Keratinocyte (primary cell): Measurements from ENCODE around the gene CCDC89. TPM values are rescaled to one million over a fixed set of nuclear protein-coding genes. Genes with fewer than 3 reads are reported as not detected.

Experiments used
- DNase-seq: peaks from one replicate; pipeline ENCODE4 v3.0.0-alpha.2; 2011; ENCODE audit warnings: low read depth, missing footprints, low spot score
- FAIRE-seq: peaks from 2 replicates; lab custom pipeline; 2011; peaks lifted over from hg19 to GRCh38; lab: Jason Lieb, UNC
- H2AFZ ChIP-seq: 2 replicates; pipeline ENCODE4 v1.6.0; 2012; ENCODE audit warnings: low read length, control low read depth, inconsistent platforms; ENCODE audit not compliant: control insufficient read depth
- H3K27ac ChIP-seq: 2 replicates; pipeline ENCODE4 v1.5.1; 2011; ENCODE audit warnings: low read length; ENCODE audit not compliant: control insufficient read depth, insufficient read depth
- H3K27me3 ChIP-seq: 3 replicates; pipeline ENCODE4 v1.6.0; 2011; ENCODE audit warnings: low read length; ENCODE audit not compliant: control insufficient read depth, insufficient read depth; ENCODE audit errors: extremely low read depth
- H3K36me3 ChIP-seq, 2 experiments: 2 replicates in 1 of 2; 3 replicates in 1 of 2; pipeline ENCODE4 v1.5.1; 2011; ENCODE audit warnings: low read length in 2 of 2, mild to moderate bottlenecking in 1 of 2; ENCODE audit not compliant: control insufficient read depth in 2 of 2, insufficient read depth in 2 of 2; ENCODE audit errors: extremely low read depth in 1 of 2
- H3K4me1 ChIP-seq: 3 replicates; pipeline ENCODE4 v1.5.1; 2011; ENCODE audit warnings: low read length; ENCODE audit not compliant: control insufficient read depth, insufficient read depth; ENCODE audit errors: extremely low read depth
- H3K4me2 ChIP-seq: 3 replicates; pipeline ENCODE4 v1.6.0; 2011; ENCODE audit warnings: low read depth, low read length; ENCODE audit not compliant: control insufficient read depth, insufficient read depth; ENCODE audit errors: extremely low read depth
- H3K4me3 ChIP-seq, 3 experiments: fragments of 200-600 bp in 1 of 3; sonication (generic) in 1 of 3; 2 replicates in 2 of 3; 3 replicates in 1 of 3; pipeline ENCODE4 v1.5.1; 2011 to 2016; ENCODE audit warnings: low read length in 3 of 3, mild to moderate bottlenecking in 3 of 3, control low read depth in 2 of 3, inconsistent platforms in 1 of 3, low read depth in 1 of 3, mixed read lengths in 1 of 3, mixed run types in 1 of 3, moderate library complexity in 1 of 3; ENCODE audit not compliant: control insufficient read depth in 2 of 3, insufficient read depth in 2 of 3; ENCODE audit errors: extremely low read depth in 1 of 3
- H3K79me2 ChIP-seq: 2 replicates; pipeline ENCODE4 v1.6.0; 2012; ENCODE audit warnings: low read length; ENCODE audit not compliant: control insufficient read depth, insufficient read depth
- H3K9ac ChIP-seq: 3 replicates; pipeline ENCODE4 v1.6.0; 2011; ENCODE audit warnings: low read length; ENCODE audit not compliant: control insufficient read depth, insufficient read depth; ENCODE audit errors: extremely low read depth
- H3K9me1 ChIP-seq: 3 replicates; pipeline ENCODE4 v1.6.0; 2011; ENCODE audit warnings: low read length; ENCODE audit not compliant: control insufficient read depth, insufficient read depth; ENCODE audit errors: extremely low read depth
- H3K9me3 ChIP-seq: 2 replicates; pipeline ENCODE4 v1.5.1; 2012; ENCODE audit warnings: low read depth, low read length; ENCODE audit not compliant: control insufficient read depth
- H4K20me1 ChIP-seq: 3 replicates; pipeline ENCODE4 v1.6.0; 2011; ENCODE audit warnings: low read length; ENCODE audit not compliant: control insufficient read depth, insufficient read depth; ENCODE audit errors: extremely low read depth
- EZH2 ChIP-seq: IDR thresholded peaks from one replicate; pipeline ENCODE4 v1.6.1; 2012; ENCODE audit warnings: inconsistent platforms, mild to moderate bottlenecking, low read length, moderate library complexity
- dilution Hi-C: fragments of 300-500 bp; cut with MboI; formaldehyde crosslinking; loops from one replicate; pipeline ENCODE4 v1.7.0; 2020; ENCODE audit warnings: low sequenced_read_pairs; ENCODE audit not compliant: extremely low pct_ligation_motif_present
- polyA plus RNA-seq, 5 experiments: library from polyadenylated mRNA; depleted of rRNA in 3 of 5; stranded (reverse) in 3 of 5; stranded (forward) in 1 of 5; unstranded in 1 of 5; fragments of >200 nt; gene quantifications; 1 replicate in 1 of 5; 2 replicates in 3 of 5; 3 replicates in 1 of 5; pipeline versions ENCODE4 v1.2.1 to v1.2.3, GENCODE V29; 2011 to 2012; ENCODE audit warnings: missing spikeins in 2 of 5, low read depth in 1 of 5, low replicate concordance in 1 of 5
- TF ChIP-seq, protein P1 (sequence below), 3 experiments: IDR thresholded peaks in 1 of 3; conservative IDR thresholded peaks in 1 of 3; optimal IDR thresholded peaks in 1 of 3; 2 replicates in 2 of 3; 3 replicates in 1 of 3; pipeline versions ENCODE3 to v1.5.1; 2011; ENCODE audit warnings: low read length in 3 of 3, mild to moderate bottlenecking in 3 of 3, moderate library complexity in 2 of 3, control low read depth in 1 of 3, inconsistent platforms in 1 of 3; ENCODE audit not compliant: insufficient read depth in 2 of 3; ENCODE audit errors: extremely low read depth in 1 of 3

The CCDC89 gene
- polyA plus RNA-seq, 1 donor (not counting 4 experiments of a cell fraction or from before 2014, with no cell fraction given), result 0.31 TPM

DNA sequence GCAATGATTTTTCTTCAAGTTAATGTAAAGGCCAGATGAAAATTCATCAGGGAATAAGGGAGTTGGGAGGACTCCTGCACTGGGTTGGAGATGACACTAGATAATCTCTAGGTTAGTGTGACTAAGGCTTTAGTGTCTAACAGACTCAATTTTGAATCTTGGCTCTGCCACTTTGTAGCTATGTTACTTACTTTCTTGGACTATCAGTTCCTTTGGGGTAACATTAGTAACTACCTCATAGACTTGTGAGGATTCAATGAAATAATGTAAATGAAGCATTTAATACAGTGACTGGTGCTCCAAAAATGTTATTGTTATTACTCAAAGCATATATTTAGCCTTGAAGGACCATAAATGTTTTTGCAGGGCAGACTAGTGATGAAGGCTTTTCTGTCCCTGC lies 9.6 kb upstream of the CCDC89 start:
- no peak overlapping the region for H3K9ac ChIP-seq
- H3K4me1 ChIP-seq, result no peaks in the 10 kb centered on the region
- no peak overlapping the region for H2AFZ ChIP-seq
- FAIRE-seq (no peak), DNase-seq (no peak)
- no peaks in the 10 kb centered on the region for H3K36me3 ChIP-seq
- H3K27me3 ChIP-seq, result no peaks in the 10 kb centered on the region
- H3K79me2 ChIP-seq, result no peaks in the 10 kb centered on the region
- no peaks in the 10 kb centered on the region for H3K9me1 ChIP-seq
- H3K27ac ChIP-seq, result no peak overlapping the region
- dilution Hi-C loops, result no loop called here
- H3K9me3 ChIP-seq, result no peaks in the 10 kb centered on the region
- no peak for TF ChIP-seq EZH2
- TF ChIP-seq, protein P1, sequence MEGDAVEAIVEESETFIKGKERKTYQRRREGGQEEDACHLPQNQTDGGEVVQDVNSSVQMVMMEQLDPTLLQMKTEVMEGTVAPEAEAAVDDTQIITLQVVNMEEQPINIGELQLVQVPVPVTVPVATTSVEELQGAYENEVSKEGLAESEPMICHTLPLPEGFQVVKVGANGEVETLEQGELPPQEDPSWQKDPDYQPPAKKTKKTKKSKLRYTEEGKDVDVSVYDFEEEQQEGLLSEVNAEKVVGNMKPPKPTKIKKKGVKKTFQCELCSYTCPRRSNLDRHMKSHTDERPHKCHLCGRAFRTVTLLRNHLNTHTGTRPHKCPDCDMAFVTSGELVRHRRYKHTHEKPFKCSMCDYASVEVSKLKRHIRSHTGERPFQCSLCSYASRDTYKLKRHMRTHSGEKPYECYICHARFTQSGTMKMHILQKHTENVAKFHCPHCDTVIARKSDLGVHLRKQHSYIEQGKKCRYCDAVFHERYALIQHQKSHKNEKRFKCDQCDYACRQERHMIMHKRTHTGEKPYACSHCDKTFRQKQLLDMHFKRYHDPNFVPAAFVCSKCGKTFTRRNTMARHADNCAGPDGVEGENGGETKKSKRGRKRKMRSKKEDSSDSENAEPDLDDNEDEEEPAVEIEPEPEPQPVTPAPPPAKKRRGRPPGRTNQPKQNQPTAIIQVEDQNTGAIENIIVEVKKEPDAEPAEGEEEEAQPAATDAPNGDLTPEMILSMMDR (optimal IDR thresholded peaks at IDR 0.05 in 1 of 3, IDR thresholded peaks at IDR 0.05 in 1 of 3, conservative IDR thresholded peaks at IDR 0.05 in 1 of 3; ENCODE audit: extremely low read depth in 1 of 3, insufficient read depth in 2 of 3, low read length in 3 of 3), result no peak
- no peaks in the 10 kb centered on the region for H4K20me1 ChIP-seq
- no peak overlapping the region for H3K4me2 ChIP-seq
- H3K4me3 ChIP-seq, result no peak overlapping the region

- Histone ChIP-seq H3K4me1 (no peaks in the 10 kb centered on the region), H3K27ac (no peak overlapping the region), H3K4me2 (no peak overlapping the region), H2AFZ (no peak overlapping the region), H4K20me1 (no peaks in the 10 kb centered on the region), H3K9ac (no peak overlapping the region), H3K4me3 (no peak overlapping the region), H3K79me2 (no peaks in the 10 kb centered on the region), H3K9me3 (no peaks in the 10 kb centered on the region), H3K9me1 (no peaks in the 10 kb centered on the region), H3K36me3 (no peaks in the 10 kb centered on the region), H3K27me3 (no peaks in the 10 kb centered on the region)
- no peak for TF ChIP-seq EZH2
- TF ChIP-seq, protein P1 (optimal IDR thresholded peaks at IDR 0.05 in 1 of 3, IDR thresholded peaks at IDR 0.05 in 1 of 3, conservative IDR thresholded peaks at IDR 0.05 in 1 of 3; ENCODE audit: extremely low read depth in 1 of 3, insufficient read depth in 2 of 3, low read length in 3 of 3), result peak in 2 of 3 experiments; percentile 31 to 42
- dilution Hi-C loops, result no loop called here
- no peak for DNase-seq
- FAIRE-seq, result no peak
Observed at GRCh38 chr11:85694385-85694980, 8.5 kb upstream of the CCDC89 start.
